G401 (cell line): ENCODE measurements around the gene TNRC18. TPM values are rescaled to one million over a fixed set of nuclear protein-coding genes. Genes with fewer than 3 reads are reported as not detected.
A peak's percentile ranks its signal among the peaks of the same experiment; 100 is the strongest.
"Not testable (repeated sequence)": the region's sequence is repeated elsewhere in the genome, so short reads cannot be mapped to it uniquely, and the experiment has no call there.

Experiments used
- DNase-seq: peaks from one replicate; pipeline ENCODE4 v3.0.0-alpha.2; 2015; ENCODE audit warnings: low spot score
- in situ Hi-C: cut with HindIII; loops from 2 replicates; pipeline ENCODE4 v1.10.0; 2016; ENCODE audit warnings: low sequenced_read_pairs, mixed read lengths
- total RNA-seq: library from RNA; depleted of rRNA; stranded (reverse); fragments of >200 nt; shearing (Covaris generic); gene quantifications from 2 replicates; pipeline ENCODE4 v1.2.3, GENCODE V29; 2014

TNRC18 gene
- total RNA-seq, 1 experiment from 2014 or later = 31.5 TPM

GRCh38 chr7:5342631-5343030 lies 81.0 kb downstream of the TNRC18 start:
- in situ Hi-C loops = no loop called here
- DNase-seq = no peak

DNA sequence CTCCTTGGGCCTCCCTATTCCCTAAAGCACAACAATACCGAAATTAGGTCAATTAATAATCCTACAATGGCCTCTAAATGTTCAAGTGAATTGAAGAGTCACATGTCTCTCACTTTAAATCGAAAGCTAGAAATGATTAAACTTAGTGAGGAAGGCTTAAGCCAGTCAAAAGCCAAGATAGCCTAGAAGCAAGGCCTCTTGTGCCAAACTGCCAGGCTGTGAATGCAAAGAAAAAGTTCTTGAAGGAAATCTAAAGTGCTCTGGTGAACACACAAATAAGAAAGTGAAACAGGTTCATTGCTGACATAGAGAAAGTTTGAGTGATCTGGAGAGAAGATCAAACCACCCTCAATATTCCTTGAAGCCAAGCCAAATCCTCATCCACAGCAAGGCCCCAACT lies 83.7 kb downstream of the TNRC18 start:
- in situ Hi-C loops = no loop called here
- no peak for DNase-seq

GRCh38 chr7:5337047-5337446 lies 86.6 kb downstream of the TNRC18 start:
- in situ Hi-C loops = no loop called here
- DNase-seq = no peak

DNA sequence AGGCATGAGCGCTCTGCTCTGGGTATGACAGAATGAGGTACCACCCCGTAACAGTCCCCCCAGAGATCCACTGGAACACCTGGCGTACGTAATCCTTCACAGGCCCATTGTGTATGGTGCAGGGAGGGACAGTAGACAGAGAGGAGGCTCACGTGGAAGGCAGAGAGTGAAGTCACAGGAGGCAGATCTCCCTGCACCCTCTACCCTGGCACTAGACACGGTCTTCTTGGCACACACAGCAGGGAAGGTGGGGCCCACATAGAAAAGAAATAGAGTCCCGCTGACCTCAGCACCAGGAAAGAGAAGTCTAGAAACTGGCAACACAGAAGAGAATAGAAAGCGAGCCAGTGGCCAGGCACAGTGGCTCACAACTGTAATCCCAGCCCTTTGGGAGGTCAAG lies 89.0 kb downstream of the TNRC18 start:
- in situ Hi-C loops = no loop called here
- no peak for DNase-seq

- DNase-seq = no peak
These were observed 90.3 kb downstream of the TNRC18 start for GRCh38 chr7:5333121-5334045.

GRCh38 chr7:5332579-5332978 lies 91.1 kb downstream of the TNRC18 start:
- no peak for DNase-seq
- in situ Hi-C loops = no loop called here

More at GRCh38 chr7:5333121-5334045, 90.3 kb downstream of the TNRC18 start:
- in situ Hi-C loops = no loop called here

GRCh38 chr7:5330288-5330687 lies 93.3 kb downstream of the TNRC18 start:
- in situ Hi-C loops = no loop called here
- no peak for DNase-seq

GRCh38 chr7:5324961-5325360 lies 98.7 kb downstream of the TNRC18 start:
- in situ Hi-C loops = no loop called here
- no peak for DNase-seq

GRCh38 chr7:5323800-5324781 lies 99.5 kb downstream of the TNRC18 start:
- DNase-seq, in situ Hi-C loops: not testable (repeated sequence)

DNA sequence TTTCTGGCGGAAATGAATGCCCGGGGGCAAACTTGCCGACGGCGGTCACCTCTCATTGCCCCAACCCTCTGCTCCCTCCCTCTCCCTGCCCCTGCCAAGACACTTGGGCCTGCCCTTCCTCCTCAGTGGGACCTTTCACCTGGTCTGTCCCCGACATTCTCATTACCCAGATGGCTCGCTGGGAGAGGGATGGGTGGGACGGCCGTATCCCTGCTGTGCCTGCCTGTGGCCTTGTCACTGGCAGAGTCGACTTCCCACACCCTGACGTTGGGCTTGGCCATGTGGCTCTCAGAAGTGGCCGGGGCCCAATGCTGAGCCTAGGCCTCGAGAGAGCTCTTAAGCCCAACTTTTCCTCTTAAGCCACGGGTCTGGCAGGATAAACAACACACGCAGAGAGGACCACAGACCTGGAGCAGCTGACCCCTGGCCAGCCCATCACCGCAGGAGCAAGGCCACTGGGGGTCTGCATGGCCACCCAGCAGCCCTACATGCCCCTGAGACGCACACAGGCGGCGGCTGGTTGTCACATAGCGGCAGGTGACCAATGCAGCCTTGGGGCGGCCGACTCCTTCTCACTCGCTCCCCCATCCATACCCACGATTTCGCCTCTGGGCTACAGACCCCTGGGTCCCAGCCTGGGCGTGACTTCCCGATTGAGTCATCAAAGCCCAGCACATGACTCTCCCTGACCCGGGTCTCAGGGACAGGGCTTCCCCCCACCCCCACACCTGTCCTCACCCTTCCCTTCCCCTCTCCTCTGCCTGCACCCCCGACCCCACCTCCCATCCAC lies 100.8 kb downstream of the TNRC18 start:
- no peak for DNase-seq
- in situ Hi-C loops = no loop called here

- in situ Hi-C loops = no loop called here
These were observed 102.7 kb downstream of the TNRC18 start for GRCh38 chr7:5320802-5321396.

GRCh38 chr7:5320391-5320790 lies 103.2 kb downstream of the TNRC18 start:
- DNase-seq = no peak
- in situ Hi-C loops = no loop called here

More at GRCh38 chr7:5320802-5321396, 102.7 kb downstream of the TNRC18 start:
- DNase-seq = no peak

DNA sequence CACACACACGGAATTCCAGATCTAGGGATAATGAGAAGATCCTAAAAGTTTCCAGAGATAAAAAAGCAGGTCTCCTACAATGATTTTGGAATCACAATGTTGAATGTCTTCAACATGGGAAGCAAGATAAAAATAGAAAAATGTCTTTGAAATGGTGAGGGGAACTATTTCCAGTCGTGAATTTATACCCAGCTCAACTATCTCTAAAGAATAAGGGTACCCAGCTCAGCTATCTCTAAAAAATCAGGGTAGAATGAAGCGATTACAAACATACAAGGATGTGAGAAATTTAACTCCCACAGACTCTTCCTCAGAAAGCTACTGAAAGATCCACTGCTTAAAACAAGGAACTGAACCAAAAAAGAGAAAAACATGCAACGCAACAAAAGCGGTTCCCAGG lies 105.0 kb downstream of the TNRC18 start:
- in situ Hi-C loops, DNase-seq: not testable (repeated sequence)

DNA sequence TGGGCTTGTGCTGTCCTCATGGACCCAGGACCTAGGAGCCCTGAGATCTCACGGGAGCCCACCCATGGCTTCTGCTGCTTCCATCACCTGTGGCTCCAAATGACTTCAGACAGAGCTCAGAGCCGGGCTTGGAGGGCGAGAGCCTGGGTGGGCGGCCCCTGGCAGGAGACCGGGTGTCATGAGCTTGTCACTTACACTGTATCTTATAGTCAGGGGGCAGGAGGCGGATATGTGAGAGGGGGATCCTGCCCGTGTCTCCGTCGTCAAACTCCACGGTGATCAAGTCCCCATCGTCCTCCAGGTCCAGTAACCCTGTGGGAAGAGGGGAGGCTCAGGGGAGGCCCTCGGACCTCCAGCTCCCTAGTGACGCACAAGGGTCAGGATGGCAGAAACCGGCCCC lies 107.9 kb downstream of the TNRC18 start:
- DNase-seq = no peak
- in situ Hi-C loops = no loop called here

- no peak for DNase-seq
- in situ Hi-C loops = no loop called here
These were observed 108.8 kb downstream of the TNRC18 start for GRCh38 chr7:5314864-5315263.

DNA sequence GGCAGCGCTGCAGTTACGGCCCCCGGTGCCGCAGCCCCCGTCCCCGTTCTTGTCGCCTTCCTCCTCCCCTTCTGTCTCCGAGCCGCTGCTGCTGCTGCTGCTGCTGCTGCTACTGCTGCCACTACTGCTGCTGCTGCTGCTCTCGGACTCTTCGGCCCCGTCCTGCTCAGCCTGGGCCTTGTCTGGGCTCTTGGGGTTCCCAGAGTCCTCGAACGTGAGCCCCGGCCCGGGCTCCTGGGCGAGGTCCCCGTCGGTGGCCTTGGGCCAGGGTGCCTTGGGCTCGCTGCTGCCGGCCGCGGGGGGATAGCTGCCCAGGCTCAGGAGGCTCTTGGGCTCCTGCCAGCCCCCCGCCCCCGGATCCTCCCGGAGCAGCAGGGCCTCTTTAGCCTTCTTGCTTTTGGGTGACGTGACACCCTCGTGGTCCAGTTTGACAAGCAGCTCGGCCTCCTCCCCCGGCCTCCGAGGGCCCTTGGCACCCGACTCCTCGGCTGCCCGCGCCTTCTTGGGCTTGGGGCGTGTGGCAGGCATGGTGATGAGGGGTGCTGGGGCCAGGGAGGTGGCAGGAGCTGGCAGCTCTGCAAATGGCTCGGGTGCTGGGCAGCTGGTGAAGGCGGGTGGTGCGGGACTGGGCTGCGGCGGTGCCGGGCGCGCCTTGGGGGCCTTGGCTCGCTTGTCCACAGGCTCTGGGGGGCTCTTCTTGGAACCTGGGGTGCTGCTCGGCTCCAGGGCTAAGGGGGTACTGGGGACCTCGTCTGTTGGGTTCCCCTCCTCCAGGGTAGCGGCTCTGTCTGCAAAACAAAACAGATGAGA lies 110.4 kb downstream of the TNRC18 start:
- in situ Hi-C loops = not testable (repeated sequence)

DNA sequence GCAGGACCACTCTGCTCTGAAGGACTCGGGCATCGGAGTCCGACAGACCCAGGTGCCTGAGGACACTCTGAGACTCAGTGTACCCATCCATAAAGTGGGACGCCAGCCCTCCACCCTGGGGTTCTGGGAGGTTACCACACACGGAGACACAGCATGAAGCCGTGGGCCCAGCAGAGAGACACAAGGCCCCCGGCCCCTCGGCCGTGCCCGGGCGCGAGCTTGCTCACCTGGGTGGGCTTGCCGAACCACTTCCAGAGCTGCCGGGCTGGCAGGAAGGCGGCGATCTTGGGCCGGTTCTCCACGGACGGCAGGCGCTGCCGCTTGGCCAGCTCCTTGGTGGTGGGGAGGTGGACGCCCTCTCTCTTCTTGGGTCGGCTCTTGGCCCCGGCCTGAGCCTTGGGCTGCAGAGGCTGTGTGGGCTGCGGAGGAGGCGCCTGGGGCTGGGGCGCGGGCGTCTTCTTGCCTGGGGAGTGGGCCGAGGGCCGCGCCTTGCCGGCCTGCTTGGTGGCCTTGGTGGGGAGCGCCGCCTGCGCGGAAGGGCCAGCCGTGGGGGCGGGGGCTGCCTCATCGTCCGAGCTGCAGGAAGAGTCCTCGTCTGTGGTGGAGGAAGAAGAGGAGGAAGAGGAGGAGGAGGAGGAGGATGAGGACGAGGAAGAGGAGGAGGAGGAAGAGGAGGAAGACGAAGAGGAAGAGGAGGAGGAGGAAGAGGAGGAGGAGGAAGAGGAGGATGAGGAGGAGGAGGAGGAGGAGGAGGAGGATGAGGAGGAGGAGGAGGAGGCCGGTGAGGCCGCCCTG lies 111.2 kb downstream of the TNRC18 start:
- in situ Hi-C loops, DNase-seq: not testable (repeated sequence)

More for the DNA sequence above, 110.4 kb downstream of the TNRC18 start:
- peak; percentile 3 for DNase-seq
